ENCODE data around the gene THSD8.
A peak's percentile ranks its signal among the peaks of the same experiment; 100 is the strongest.

DNA sequence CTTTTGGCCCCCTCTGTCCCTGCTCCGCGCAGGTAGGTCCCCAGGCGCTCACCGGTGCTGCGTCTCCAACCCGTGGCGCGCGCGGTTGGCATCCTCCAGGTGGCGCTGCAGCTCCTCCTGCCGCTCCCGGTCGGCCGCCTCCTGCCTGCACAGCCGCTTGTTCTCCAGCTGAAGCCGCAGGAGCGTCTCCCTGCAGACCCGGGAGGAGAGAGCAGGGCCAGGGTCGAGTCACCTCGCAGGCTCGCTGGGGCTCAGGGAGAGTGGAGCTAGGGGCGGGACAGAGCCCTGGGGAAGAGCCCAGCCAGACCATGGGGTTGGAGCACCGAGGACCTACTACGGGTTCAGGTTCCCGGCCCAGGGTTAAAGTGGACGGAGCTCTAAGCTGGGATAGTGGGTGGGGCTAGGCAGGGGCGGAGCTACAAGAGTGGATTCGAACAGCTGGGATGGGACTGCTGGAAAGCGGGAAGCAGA lies 35.8 kb upstream of the THSD8 start:
- TF ChIP-seq, protein P1, sequence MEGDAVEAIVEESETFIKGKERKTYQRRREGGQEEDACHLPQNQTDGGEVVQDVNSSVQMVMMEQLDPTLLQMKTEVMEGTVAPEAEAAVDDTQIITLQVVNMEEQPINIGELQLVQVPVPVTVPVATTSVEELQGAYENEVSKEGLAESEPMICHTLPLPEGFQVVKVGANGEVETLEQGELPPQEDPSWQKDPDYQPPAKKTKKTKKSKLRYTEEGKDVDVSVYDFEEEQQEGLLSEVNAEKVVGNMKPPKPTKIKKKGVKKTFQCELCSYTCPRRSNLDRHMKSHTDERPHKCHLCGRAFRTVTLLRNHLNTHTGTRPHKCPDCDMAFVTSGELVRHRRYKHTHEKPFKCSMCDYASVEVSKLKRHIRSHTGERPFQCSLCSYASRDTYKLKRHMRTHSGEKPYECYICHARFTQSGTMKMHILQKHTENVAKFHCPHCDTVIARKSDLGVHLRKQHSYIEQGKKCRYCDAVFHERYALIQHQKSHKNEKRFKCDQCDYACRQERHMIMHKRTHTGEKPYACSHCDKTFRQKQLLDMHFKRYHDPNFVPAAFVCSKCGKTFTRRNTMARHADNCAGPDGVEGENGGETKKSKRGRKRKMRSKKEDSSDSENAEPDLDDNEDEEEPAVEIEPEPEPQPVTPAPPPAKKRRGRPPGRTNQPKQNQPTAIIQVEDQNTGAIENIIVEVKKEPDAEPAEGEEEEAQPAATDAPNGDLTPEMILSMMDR (tag by site-specific recombination; IDR thresholded peaks at IDR 0.05) = peak; percentile 94
- TF ChIP-seq ZNF776 (tag by site-specific recombination; IDR thresholded peaks at IDR 0.05; ENCODE audit: borderline replicate concordance) = no peak
- TF ChIP-seq YY1 (tag by site-specific recombination; IDR thresholded peaks at IDR 0.05) = no peak
- TF ChIP-seq ZBTB8A (tag by site-specific recombination; IDR thresholded peaks at IDR 0.05) = peak; percentile 53
- TF ChIP-seq, protein P2, sequence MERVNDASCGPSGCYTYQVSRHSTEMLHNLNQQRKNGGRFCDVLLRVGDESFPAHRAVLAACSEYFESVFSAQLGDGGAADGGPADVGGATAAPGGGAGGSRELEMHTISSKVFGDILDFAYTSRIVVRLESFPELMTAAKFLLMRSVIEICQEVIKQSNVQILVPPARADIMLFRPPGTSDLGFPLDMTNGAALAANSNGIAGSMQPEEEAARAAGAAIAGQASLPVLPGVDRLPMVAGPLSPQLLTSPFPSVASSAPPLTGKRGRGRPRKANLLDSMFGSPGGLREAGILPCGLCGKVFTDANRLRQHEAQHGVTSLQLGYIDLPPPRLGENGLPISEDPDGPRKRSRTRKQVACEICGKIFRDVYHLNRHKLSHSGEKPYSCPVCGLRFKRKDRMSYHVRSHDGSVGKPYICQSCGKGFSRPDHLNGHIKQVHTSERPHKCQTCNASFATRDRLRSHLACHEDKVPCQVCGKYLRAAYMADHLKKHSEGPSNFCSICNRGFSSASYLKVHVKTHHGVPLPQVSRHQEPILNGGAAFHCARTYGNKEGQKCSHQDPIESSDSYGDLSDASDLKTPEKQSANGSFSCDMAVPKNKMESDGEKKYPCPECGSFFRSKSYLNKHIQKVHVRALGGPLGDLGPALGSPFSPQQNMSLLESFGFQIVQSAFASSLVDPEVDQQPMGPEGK (tag by site-specific recombination; IDR thresholded peaks at IDR 0.05) = no peak
- TF ChIP-seq, protein P3, sequence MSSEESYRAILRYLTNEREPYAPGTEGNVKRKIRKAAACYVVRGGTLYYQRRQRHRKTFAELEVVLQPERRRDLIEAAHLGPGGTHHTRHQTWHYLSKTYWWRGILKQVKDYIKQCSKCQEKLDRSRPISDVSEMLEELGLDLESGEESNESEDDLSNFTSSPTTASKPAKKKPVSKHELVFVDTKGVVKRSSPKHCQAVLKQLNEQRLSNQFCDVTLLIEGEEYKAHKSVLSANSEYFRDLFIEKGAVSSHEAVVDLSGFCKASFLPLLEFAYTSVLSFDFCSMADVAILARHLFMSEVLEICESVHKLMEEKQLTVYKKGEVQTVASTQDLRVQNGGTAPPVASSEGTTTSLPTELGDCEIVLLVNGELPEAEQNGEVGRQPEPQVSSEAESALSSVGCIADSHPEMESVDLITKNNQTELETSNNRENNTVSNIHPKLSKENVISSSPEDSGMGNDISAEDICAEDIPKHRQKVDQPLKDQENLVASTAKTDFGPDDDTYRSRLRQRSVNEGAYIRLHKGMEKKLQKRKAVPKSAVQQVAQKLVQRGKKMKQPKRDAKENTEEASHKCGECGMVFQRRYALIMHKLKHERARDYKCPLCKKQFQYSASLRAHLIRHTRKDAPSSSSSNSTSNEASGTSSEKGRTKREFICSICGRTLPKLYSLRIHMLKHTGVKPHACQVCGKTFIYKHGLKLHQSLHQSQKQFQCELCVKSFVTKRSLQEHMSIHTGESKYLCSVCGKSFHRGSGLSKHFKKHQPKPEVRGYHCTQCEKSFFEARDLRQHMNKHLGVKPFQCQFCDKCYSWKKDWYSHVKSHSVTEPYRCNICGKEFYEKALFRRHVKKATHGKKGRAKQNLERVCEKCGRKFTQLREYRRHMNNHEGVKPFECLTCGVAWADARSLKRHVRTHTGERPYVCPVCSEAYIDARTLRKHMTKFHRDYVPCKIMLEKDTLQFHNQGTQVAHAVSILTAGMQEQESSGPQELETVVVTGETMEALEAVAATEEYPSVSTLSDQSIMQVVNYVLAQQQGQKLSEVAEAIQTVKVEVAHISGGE (tag by site-specific recombination; conservative IDR thresholded peaks at IDR 0.05; ENCODE audit: low read depth) = no peak
- TF ChIP-seq ZBTB7A (tag by site-specific recombination; IDR thresholded peaks at IDR 0.05; ENCODE audit: low read depth) = no peak
- TF ChIP-seq, protein P4, sequence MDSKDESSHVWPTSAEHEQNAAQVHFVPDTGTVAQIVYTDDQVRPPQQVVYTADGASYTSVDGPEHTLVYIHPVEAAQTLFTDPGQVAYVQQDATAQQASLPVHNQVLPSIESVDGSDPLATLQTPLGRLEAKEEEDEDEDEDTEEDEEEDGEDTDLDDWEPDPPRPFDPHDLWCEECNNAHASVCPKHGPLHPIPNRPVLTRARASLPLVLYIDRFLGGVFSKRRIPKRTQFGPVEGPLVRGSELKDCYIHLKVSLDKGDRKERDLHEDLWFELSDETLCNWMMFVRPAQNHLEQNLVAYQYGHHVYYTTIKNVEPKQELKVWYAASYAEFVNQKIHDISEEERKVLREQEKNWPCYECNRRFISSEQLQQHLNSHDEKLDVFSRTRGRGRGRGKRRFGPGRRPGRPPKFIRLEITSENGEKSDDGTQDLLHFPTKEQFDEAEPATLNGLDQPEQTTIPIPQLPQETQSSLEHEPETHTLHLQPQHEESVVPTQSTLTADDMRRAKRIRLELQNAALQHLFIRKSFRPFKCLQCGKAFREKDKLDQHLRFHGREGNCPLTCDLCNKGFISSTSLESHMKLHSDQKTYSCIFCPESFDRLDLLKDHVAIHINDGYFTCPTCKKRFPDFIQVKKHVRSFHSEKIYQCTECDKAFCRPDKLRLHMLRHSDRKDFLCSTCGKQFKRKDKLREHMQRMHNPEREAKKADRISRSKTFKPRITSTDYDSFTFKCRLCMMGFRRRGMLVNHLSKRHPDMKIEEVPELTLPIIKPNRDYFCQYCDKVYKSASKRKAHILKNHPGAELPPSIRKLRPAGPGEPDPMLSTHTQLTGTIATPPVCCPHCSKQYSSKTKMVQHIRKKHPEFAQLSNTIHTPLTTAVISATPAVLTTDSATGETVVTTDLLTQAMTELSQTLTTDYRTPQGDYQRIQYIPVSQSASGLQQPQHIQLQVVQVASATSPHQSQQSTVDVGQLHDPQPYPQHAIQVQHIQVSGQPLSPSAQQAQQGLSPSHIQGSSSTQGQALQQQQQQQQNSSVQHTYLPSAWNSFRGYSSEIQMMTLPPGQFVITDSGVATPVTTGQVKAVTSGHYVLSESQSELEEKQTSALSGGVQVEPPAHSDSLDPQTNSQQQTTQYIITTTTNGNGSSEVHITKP (tag by site-specific recombination; IDR thresholded peaks at IDR 0.05) = 0 out of 2 replicates have a peak, but pooled peaks have one; percentile 23
- TF ChIP-seq ZNF350 (tag by site-specific recombination; IDR thresholded peaks at IDR 0.05) = no peak
